Type B pancreatic cell (in vitro differentiated cells): ENCODE results near the gene PLCL2. TPM values are rescaled to one million over a fixed set of nuclear protein-coding genes. Genes with fewer than 3 reads are reported as not detected.

ENCODE experiments used
- DNase-seq: peaks from one replicate; pipeline ENCODE4 v3.0.0; 2021; ENCODE audit warnings: mixed read lengths; ENCODE audit not compliant: unreplicated experiment; ENCODE audit errors: extremely low spot score
- H3K27ac Mint-ChIP-seq: 2 replicates; pipeline ENCODE4 v1.8.0; 2021; ENCODE audit warnings: mild to moderate bottlenecking, mixed read lengths
- H3K27me3 Mint-ChIP-seq: 2 replicates; pipeline ENCODE4 v1.8.0; 2021; ENCODE audit warnings: mixed read lengths
- H3K36me3 Mint-ChIP-seq: 2 replicates; pipeline ENCODE4 v1.8.0; 2021; ENCODE audit warnings: mixed read lengths
- H3K4me1 Mint-ChIP-seq: one replicate; pipeline ENCODE4 v1.8.0; 2021; ENCODE audit warnings: mixed read lengths; ENCODE audit not compliant: unreplicated experiment
- H3K4me3 Mint-ChIP-seq: 2 replicates; pipeline ENCODE4 v1.8.0; 2021; ENCODE audit warnings: mild to moderate bottlenecking, mixed read lengths
- H3K9me3 Mint-ChIP-seq: 2 replicates; pipeline ENCODE4 v1.8.0; 2021; ENCODE audit warnings: mixed read lengths
- CTCF ChIP-seq: fragments of 200-600 bp; sonication (generic); conservative IDR thresholded peaks from 2 replicates; pipeline ENCODE4 v1.5.0; 2021; ENCODE audit warnings: antibody characterized with exemption, mild to moderate bottlenecking
- total RNA-seq: library from RNA; stranded (reverse); gene quantifications from 2 replicates; pipeline ENCODE4 v1.2.1, GENCODE V29; 2021; ENCODE audit warnings: low replicate concordance

The PLCL2 gene
- total RNA-seq, 1 donor from 2014 or later: 10.6 TPM

- no peak for TF ChIP-seq CTCF
Observed at GRCh38 chr3:16995601-16996000, 110.8 kb downstream of the PLCL2 start.

GRCh38 chr3:16998236-16998923, 113.6 kb downstream of the PLCL2 start:
- Mint-ChIP-seq H3K27me3 (no peaks in the 10 kb centered on the region), H3K4me1 (peaks cover 7% of the 10 kb centered on the region), H3K4me3 (no peak overlapping the region), H3K36me3 (no peaks in the 10 kb centered on the region), H3K9me3 (peaks cover 14% of the 10 kb centered on the region), H3K27ac (no peak overlapping the region)
- TF ChIP-seq CTCF: no peak
- DNase-seq: no peak

More at GRCh38 chr3:16995601-16996000, 110.8 kb downstream of the PLCL2 start:
- Mint-ChIP-seq H3K36me3 (no peaks in the 10 kb centered on the region), H3K4me1 (peaks cover 7% of the 10 kb centered on the region), H3K27me3 (no peaks in the 10 kb centered on the region), H3K4me3 (no peak overlapping the region), H3K27ac (no peak overlapping the region), H3K9me3 (no peaks in the 10 kb centered on the region)
- DNase-seq: no peak

- H3K27me3 Mint-ChIP-seq: no peaks in the 10 kb centered on the region
- TF ChIP-seq CTCF: no peak
- peaks cover 7% of the 10 kb centered on the region for H3K4me1 Mint-ChIP-seq
- H3K36me3 Mint-ChIP-seq: no peaks in the 10 kb centered on the region
- H3K27ac Mint-ChIP-seq: no peak overlapping the region
- no peak for DNase-seq
- H3K4me3 Mint-ChIP-seq: no peak overlapping the region
- peaks cover 14% of the 10 kb centered on the region for H3K9me3 Mint-ChIP-seq
Observed at GRCh38 chr3:16999161-16999560, 114.4 kb downstream of the PLCL2 start.

- no peak for TF ChIP-seq CTCF
- no peaks in the 10 kb centered on the region for H3K27me3 Mint-ChIP-seq
- H3K4me1 Mint-ChIP-seq: peaks cover 5% of the 10 kb centered on the region
- no peaks in the 10 kb centered on the region for H3K36me3 Mint-ChIP-seq
- H3K9me3 Mint-ChIP-seq: peaks cover 14% of the 10 kb centered on the region
- H3K27ac Mint-ChIP-seq: no peak overlapping the region
- DNase-seq: no peak
- H3K4me3 Mint-ChIP-seq: no peak overlapping the region
Observed at GRCh38 chr3:16999871-17000270, 115.1 kb downstream of the PLCL2 start.

- Mint-ChIP-seq H3K4me1 (peaks cover 6% of the 10 kb centered on the region), H3K36me3 (no peaks in the 10 kb centered on the region), H3K4me3 (no peak overlapping the region), H3K27me3 (no peaks in the 10 kb centered on the region), H3K9me3 (peaks cover 14% of the 10 kb centered on the region), H3K27ac (no peak overlapping the region)
- DNase-seq: no peak
- TF ChIP-seq CTCF: no peak
Observed at GRCh38 chr3:17003457-17003856, 118.7 kb downstream of the PLCL2 start.
